Measurements from ENCODE around the gene HIVEP3. TPM values are rescaled to one million over a fixed set of nuclear protein-coding genes. Genes with fewer than 3 reads are reported as not detected.
A peak's percentile ranks its signal among the peaks of the same experiment; 100 is the strongest.

Gene HIVEP3
- total RNA-seq, 1 experiment from 2014 or later, result 1.4 TPM

GRCh38 chr1:41783189-41783639 is 135.5 kb downstream of the HIVEP3 start:
- no peaks in the 10 kb centered on the region; a peak in 2 of 7 replicates for H3K36me3 Mint-ChIP-seq (ENCODE audit: insufficient read depth in 1 of 3, low read depth in 3 of 3)
- no peak overlapping the region for H2AFZ ChIP-seq (ENCODE audit: low read length)
- H3K4me2 ChIP-seq (ENCODE audit: insufficient read depth, insufficient read length, low read length), result no peak overlapping the region
- H2BK120ac ChIP-seq (ENCODE audit: low read depth, low read length, poor library complexity, severe bottlenecking), result no peak overlapping the region
- H2BK15ac ChIP-seq (ENCODE audit: low read depth, low read length), result no peak overlapping the region
- H3K27me3 ChIP-seq (ENCODE audit: insufficient read depth, low read length), result no peaks in the 10 kb centered on the region
- no peak for TF ChIP-seq CTCF (conservative IDR thresholded peaks at IDR 0.05)
- no peak for DNase-seq
- H3K9me3 Mint-ChIP-seq, result peaks cover 0 to 5% of the 10 kb centered on the region in 2 experiments; a peak in 2 of 5 replicates
- H3K9ac ChIP-seq (ENCODE audit: extremely low read depth, insufficient read length, low read length), result no peak overlapping the region
- no peak overlapping the region for H3K56ac ChIP-seq (ENCODE audit: insufficient read length, low read depth, low read length)
- H3K79me2 ChIP-seq (ENCODE audit: insufficient read depth, low read length), result no peaks in the 10 kb centered on the region
- no peak overlapping the region for H2AK5ac ChIP-seq (ENCODE audit: insufficient read length, low read length)
- no peak overlapping the region for H3K18ac ChIP-seq (ENCODE audit: insufficient read length, low read depth, low read length)
- H3K4me3 Mint-ChIP-seq, result peak overlapping the region in 1 of 2 experiments; percentile 46; a peak in 1 of 5 replicates
- no peaks in the 10 kb centered on the region for H3K4me1 ChIP-seq (ENCODE audit: insufficient read depth, low read length)
- peaks cover 17 to 22% of the 10 kb centered on the region in 2 experiments for H3K4me1 Mint-ChIP-seq
- H4K20me1 ChIP-seq (ENCODE audit: control insufficient read depth, insufficient read depth, insufficient read length), result no peaks in the 10 kb centered on the region
- no peak overlapping the region for H4K8ac ChIP-seq (replicated peaks; ENCODE audit: insufficient read length, low read depth, low read length)
- no peak overlapping the region for H3K4ac ChIP-seq (ENCODE audit: low read depth, low read length)
- H2BK5ac ChIP-seq (ENCODE audit: insufficient read length, low read length), result no peak overlapping the region
- H2BK12ac ChIP-seq (ENCODE audit: insufficient read length, low read depth, low read length), result no peak overlapping the region
- WGBS (ENCODE audit: extremely low coverage, insufficient read length, low lambda C conversion rate), result no CpG with 5 or more reads among the region's 11 CpGs
- no peaks in the 10 kb centered on the region; the same call in 1 of the 2 replicates for H3K27me3 Mint-ChIP-seq (ENCODE audit: low read depth)
- no peaks in the 10 kb centered on the region for H3K9me3 ChIP-seq (ENCODE audit: control insufficient read depth, low read depth, low read length)
- H3K14ac ChIP-seq (ENCODE audit: insufficient read depth, low read length), result no peak overlapping the region
- no peak overlapping the region for H3K27ac ChIP-seq (ENCODE audit: insufficient read length, low read depth, low read length)
- H3K23me2 ChIP-seq (ENCODE audit: insufficient read length, low read depth, low read length, poor library complexity, severe bottlenecking), result no peaks in the 10 kb centered on the region
- H3K79me1 ChIP-seq (ENCODE audit: insufficient read depth, low read depth, low read length, poor library complexity, severe bottlenecking), result no peaks in the 10 kb centered on the region
- H4K91ac ChIP-seq (ENCODE audit: insufficient read length, low read depth, low read length), result no peak overlapping the region
- H4K5ac ChIP-seq (ENCODE audit: insufficient read length, low read depth, low read length), result no peak overlapping the region
- H2BK20ac ChIP-seq (ENCODE audit: low read depth, low read length, poor library complexity, severe bottlenecking), result no peak overlapping the region
- H3K23ac ChIP-seq (ENCODE audit: insufficient read length, low read depth, low read length), result no peak overlapping the region
- no peak overlapping the region; a peak in 1 of 7 replicates for H3K27ac Mint-ChIP-seq
- no peak overlapping the region for H3T11ph ChIP-seq (ENCODE audit: low read length)

Measured in H9 (cell line).